Smooth muscle cell (in vitro differentiated cells): ENCODE results near the gene CRELD2. TPM values are rescaled to one million over a fixed set of nuclear protein-coding genes. Genes with fewer than 3 reads are reported as not detected.

Source experiments
- DNase-seq: peaks from one replicate; lab custom pipeline; 2025; ENCODE audit not compliant: unreplicated experiment; lab: John Stamatoyannopoulos, UW
- H2AFZ ChIP-seq: fragments of 200-600 bp; sonication (generic); 2 replicates; pipeline ENCODE4 v1.6.0; 2016; ENCODE audit warnings: antibody characterized with exemption, low read depth, mild to moderate bottlenecking
- H3F3A ChIP-seq: fragments of 200-600 bp; sonication (generic); 2 replicates; pipeline ENCODE4 v1.6.0; 2017; ENCODE audit warnings: antibody characterized with exemption, low read depth
- H3K27ac ChIP-seq: fragments of 200-600 bp; sonication (generic); 2 replicates; pipeline ENCODE4 v1.5.1; 2016; ENCODE audit warnings: low read depth, mild to moderate bottlenecking
- H3K27me3 ChIP-seq: fragments of 200-600 bp; sonication (generic); 2 replicates; pipeline ENCODE4 v1.6.1; 2016; ENCODE audit warnings: low read depth, mild to moderate bottlenecking
- H3K36me3 ChIP-seq: fragments of 200-600 bp; sonication (generic); 2 replicates; pipeline ENCODE4 v1.5.1; 2016; ENCODE audit warnings: low read depth
- H3K4me1 ChIP-seq: fragments of 200-600 bp; sonication (generic); 2 replicates; pipeline ENCODE4 v1.5.1; 2016; ENCODE audit warnings: low read depth
- H3K4me2 ChIP-seq: fragments of 200-600 bp; sonication (generic); 2 replicates; pipeline ENCODE4 v1.6.0; 2016; ENCODE audit warnings: mild to moderate bottlenecking
- H3K4me3 ChIP-seq: fragments of 200-600 bp; sonication (generic); 2 replicates; pipeline ENCODE4 v1.5.1; 2016; ENCODE audit warnings: mild to moderate bottlenecking
- H3K79me2 ChIP-seq: fragments of 200-600 bp; sonication (generic); 2 replicates; pipeline ENCODE4 v1.6.0; 2016; ENCODE audit warnings: low read depth, mild to moderate bottlenecking
- H3K9ac ChIP-seq: fragments of 200-600 bp; sonication (generic); 2 replicates; pipeline ENCODE4 v1.6.0; 2016; ENCODE audit warnings: low read depth
- H3K9me3 ChIP-seq: fragments of 200-600 bp; sonication (generic); replicated peaks from 2 replicates; pipeline ENCODE4 v1.5.1; 2016; ENCODE audit warnings: low read depth
- H4K20me1 ChIP-seq: fragments of 200-600 bp; sonication (generic); 2 replicates; pipeline ENCODE4 v1.6.0; 2016; ENCODE audit warnings: low read depth
- CTCF ChIP-seq: fragments of 200-600 bp; sonication (generic); IDR thresholded peaks from 2 replicates; pipeline ENCODE4 v1.5.1; 2017; ENCODE audit warnings: borderline replicate concordance, mild to moderate bottlenecking, antibody characterized with exemption; ENCODE audit not compliant: insufficient read depth, poor library complexity, severe bottlenecking
- WGBS: methylation state at CpG from one replicate; pipeline ENCODE4 v1.1.7; 2016; ENCODE audit warnings: low lambda C conversion rate; 5-methylcytosine and 5-hydroxymethylcytosine counted together
- polyA plus RNA-seq: library from polyadenylated mRNA; unstranded; fragments of >200 nt; fragmentation: Nextera tagmentation; extraction: Ambion mirVana; gene quantifications from 2 replicates; pipeline ENCODE4 v1.2.1, GENCODE V29; 2016
- total RNA-seq: library from RNA; depleted of rRNA; stranded (reverse); fragments of >200 nt; gene quantifications from 2 replicates; pipeline ENCODE4 v1.2.3, GENCODE V29; 2014

Gene CRELD2
- total and polyA plus RNA-seq, 2 experiments from 2014 or later = 52.7 to 127 TPM

- no peaks in the 10 kb centered on the region for H3F3A ChIP-seq
- peak overlapping the region; percentile 96 for H3K9ac ChIP-seq
- DNase-seq = peak; percentile 80
- no peak overlapping the region for H2AFZ ChIP-seq
- H3K27me3 ChIP-seq = no peaks in the 10 kb centered on the region
- peaks cover 33% of the 10 kb centered on the region for H3K79me2 ChIP-seq
- H3K4me2 ChIP-seq = peak overlapping the region; percentile 98
- H3K27ac ChIP-seq = peak overlapping the region; percentile 96
- no peaks in the 10 kb centered on the region for H3K36me3 ChIP-seq
- H3K9me3 ChIP-seq = no peaks in the 10 kb centered on the region
- peak overlapping the region; percentile 63 for H3K4me3 ChIP-seq
- 3% methylated on average over 28 of the region's 70 CpGs for WGBS
- TF ChIP-seq CTCF = no peak
- peaks cover 8% of the 10 kb centered on the region for H3K4me1 ChIP-seq
- H4K20me1 ChIP-seq = peaks cover 44% of the 10 kb centered on the region
These were observed 43.7 kb downstream of the CRELD2 start for GRCh38 chr22:49962012-49962750.

GRCh38 chr22:49962751-49963646 lies 44.6 kb downstream of the CRELD2 start:
- no peak for DNase-seq
- Histone ChIP-seq H2AFZ (no peak overlapping the region), H3K4me1 (peaks cover 8% of the 10 kb centered on the region), H3F3A (no peaks in the 10 kb centered on the region), H3K4me3 (peak overlapping the region; percentile 63), H4K20me1 (peaks cover 44% of the 10 kb centered on the region), H3K36me3 (no peaks in the 10 kb centered on the region), H3K27ac (peak overlapping the region; percentile 96), H3K4me2 (peak overlapping the region; percentile 98), H3K9me3 (no peaks in the 10 kb centered on the region), H3K27me3 (no peaks in the 10 kb centered on the region), H3K9ac (peak overlapping the region; percentile 96), H3K79me2 (peaks cover 33% of the 10 kb centered on the region)
- TF ChIP-seq CTCF = no peak
- 79% methylated on average over 62 of the region's 63 CpGs for WGBS

GRCh38 chr22:49963647-49964026 lies 45.2 kb downstream of the CRELD2 start:
- Histone ChIP-seq H3K4me2 (peak overlapping the region; percentile 98), H3K4me3 (peak overlapping the region; percentile 63), H4K20me1 (peaks cover 44% of the 10 kb centered on the region), H3K9me3 (no peaks in the 10 kb centered on the region), H2AFZ (no peak overlapping the region), H3F3A (no peaks in the 10 kb centered on the region), H3K9ac (no peak overlapping the region), H3K27me3 (no peaks in the 10 kb centered on the region), H3K36me3 (no peaks in the 10 kb centered on the region), H3K4me1 (peaks cover 8% of the 10 kb centered on the region), H3K27ac (peak overlapping the region; percentile 96), H3K79me2 (peaks cover 33% of the 10 kb centered on the region)
- no peak for DNase-seq
- no peak for TF ChIP-seq CTCF
- 79% methylated on average over 6 of the region's 6 CpGs for WGBS
